ENCODE data around the gene GCN1.

The GCN1 gene

DNA sequence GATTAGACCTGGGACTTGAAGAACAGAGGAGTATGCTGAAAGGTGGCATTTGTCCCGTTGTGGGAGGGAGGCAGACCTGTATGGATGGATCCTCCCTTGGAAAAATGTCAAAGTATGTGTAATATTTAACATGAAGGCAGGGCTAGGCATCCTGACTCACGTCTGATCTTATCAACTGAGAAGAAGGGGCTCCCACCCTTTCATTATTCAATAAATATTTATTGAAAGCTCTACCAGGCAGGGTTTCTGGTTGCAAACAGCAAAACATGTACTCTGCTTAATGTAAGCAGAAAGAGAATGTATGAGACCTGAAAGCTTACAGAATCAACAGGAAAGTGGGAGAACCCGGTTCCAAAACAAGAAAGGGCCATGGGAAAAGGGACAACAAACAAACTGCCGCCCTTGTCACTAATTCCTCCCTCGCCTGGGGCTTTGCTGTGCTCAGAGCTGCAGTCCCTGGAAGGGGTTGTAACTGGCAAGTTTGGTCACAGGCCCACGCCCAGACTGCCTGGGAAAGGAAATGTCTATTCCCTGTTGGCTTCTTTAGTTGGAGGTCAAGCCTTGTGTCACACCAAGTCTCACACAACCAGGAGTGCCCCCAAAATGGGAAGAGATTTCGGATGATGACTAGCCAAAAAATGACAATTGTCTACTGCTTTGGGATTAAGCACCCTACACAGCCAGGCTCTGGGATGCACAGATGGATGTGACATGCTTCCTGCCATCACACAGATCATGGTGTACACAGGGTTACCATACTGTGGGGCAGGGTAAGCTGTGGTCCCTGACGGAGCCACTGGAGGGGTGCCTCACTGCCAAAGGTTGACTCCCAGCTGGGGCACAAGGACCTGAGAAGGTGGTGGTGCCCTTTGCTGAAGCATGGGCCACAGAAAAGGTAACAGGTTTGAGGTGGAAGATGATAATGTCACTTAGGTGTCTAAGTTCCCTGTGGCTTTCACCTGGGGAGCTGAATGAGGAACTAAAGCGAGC is 114.8 kb downstream of the GCN1 start:
- DNase-seq (ENCODE audit: insufficient read length, low spot score) (no peak), FAIRE-seq (no peak)
- TF ChIP-seq POLR2A (IDR thresholded peaks at IDR 0.05; ENCODE audit: low read depth, low read length): no peak

DNA sequence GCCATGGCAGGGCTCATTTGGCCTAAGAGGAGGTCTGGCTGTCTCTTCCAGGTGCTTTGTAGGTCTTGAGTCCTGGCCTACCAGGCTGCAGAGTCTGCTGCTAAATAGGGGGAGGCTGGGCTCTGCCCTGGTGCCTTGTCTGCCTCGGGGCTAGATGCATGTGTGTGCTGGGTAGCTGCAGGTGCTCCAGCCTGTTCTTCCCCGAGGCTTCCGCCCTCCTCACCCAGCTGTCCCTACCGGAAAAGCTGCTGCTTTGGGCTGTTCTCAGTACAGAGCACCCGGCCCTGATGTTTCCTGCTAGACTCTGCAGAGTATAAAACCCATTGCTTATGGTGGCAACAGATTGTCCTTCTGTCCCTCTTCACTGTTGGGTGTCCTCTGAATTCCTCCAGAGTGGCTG is 115.6 kb downstream of the GCN1 start:
- TF ChIP-seq POLR2A (IDR thresholded peaks at IDR 0.05; ENCODE audit: low read depth, low read length): no peak
- DNase-seq (ENCODE audit: insufficient read length, low spot score): no peak
- no peak for FAIRE-seq

DNA sequence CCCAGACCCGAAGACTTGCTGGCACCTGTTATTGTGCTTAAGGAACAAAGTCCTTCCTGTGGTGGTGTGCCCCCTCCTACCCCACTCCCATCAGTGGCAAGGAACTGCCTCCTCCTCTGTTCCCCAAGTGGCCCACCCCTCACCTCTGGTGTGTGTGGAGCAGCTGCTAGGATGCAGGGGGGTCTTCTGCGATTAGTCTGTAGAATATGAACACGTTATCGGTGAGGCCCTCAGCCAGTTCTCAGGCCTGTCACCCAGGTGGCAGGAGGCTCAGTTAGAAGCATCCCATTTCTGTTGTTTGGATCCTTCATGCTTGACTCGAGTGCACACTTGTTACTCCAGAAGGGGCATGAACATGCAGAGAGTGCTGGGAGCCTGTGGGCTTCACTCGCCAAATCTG is 117.3 kb downstream of the GCN1 start:
- FAIRE-seq (no peak), DNase-seq (ENCODE audit: insufficient read length, low spot score) (no peak)
- no peak for TF ChIP-seq POLR2A (IDR thresholded peaks at IDR 0.05; ENCODE audit: low read depth, low read length)
